ENCODE measurements around the gene BRAT1. TPM values are rescaled to one million over a fixed set of nuclear protein-coding genes. Genes with fewer than 3 reads are reported as not detected.
A peak's percentile ranks its signal among the peaks of the same experiment; 100 is the strongest.

The BRAT1 gene
- total RNA-seq, 1 experiment from 2014 or later, result 86.4 TPM

DNA sequence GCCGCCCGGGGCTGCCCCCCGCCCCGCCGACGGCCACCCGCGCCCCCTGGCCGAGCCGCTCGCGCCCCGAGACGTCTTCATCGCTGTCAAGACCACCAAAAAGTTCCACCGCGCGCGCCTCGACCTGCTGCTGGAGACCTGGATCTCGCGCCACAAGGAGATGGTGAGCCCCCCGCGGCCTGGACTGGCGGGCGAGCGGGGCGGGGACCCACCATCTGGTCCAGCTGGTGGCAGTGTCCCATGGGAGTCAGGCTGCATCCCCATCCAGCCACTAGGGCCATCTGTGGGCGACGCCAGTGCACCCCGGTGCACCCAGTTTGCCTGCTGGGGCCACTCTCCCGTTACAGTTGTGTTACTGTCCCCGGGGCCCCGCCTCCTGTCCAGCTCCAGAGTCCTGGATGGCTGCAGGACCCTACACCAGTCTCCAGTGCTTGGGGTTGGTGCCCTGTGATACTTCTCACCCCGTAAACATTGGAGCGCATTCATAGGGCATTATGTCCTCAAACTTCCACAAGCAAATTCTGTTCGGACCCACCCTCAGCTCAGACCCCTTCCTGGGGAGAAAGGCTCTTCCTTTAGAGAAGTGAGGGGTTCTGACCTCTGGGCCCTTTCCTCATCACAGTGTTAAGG is 35.1 kb downstream of the BRAT1 start:
- Histone ChIP-seq H3K4me3 (ENCODE audit: insufficient read depth, low read depth, low read length) (peak overlapping the region; percentile 51), H3K36me3 (replicated peaks; ENCODE audit: control insufficient read depth, insufficient read depth, low read length) (no peaks in the 10 kb centered on the region), H3K27me3 (ENCODE audit: control insufficient read depth, insufficient read depth, low read length) (peaks cover 20% of the 10 kb centered on the region)
- peak; percentile 82 for DNase-seq

DNA sequence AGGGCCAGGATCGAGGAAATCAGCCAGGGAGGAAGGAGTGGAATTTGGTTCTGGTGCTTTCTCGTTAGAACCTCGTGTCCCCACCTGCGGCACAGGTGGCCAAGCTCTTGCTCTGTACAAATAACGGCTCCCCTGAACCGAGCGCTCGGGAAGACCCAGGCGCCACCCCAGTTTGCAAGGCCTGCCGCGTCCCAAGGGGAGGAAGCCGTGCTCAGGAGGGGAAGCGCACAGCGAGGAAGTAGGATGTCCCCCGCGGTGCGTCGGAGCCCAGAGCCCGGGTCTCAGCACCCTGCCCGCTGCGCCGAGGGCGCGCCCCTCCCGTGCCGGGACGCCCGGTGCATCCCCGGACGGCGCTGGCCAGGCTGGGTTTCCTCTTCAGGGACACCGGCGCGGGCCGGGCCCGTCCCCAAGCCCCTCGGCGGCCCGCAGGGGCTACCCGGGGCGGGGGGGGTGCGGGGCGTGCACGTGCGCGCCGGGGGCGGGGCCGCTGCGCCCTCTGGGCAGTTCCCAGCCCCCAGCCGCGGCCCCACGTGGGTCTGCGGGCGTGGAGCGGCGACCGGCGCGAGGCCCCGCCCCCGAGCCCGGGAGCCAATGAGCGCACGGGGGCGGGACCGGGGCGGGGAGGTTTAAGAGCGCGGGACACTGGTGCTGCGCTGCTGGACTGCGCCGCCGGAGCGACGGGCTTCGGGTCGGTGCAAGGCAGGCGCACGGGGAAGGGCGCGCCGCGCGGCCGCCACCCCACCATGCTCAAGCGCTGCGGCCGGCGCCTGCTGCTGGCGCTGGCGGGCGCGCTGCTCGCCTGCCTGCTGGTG is 36.0 kb downstream of the BRAT1 start, which contains the start of gene LFNG:
TSS of gene LFNG (plus strand) at position 656 of the 812 bp plus-strand sequence. CDS start at position 744, 88 bp downstream.
- H3K36me3 ChIP-seq (replicated peaks; ENCODE audit: control insufficient read depth, insufficient read depth, low read length), result no peaks in the 10 kb centered on the region
- H3K27me3 ChIP-seq (ENCODE audit: control insufficient read depth, insufficient read depth, low read length), result peaks cover 20% of the 10 kb centered on the region
- peak within 1 kb of the TSS; percentile 63 for H3K4me3 ChIP-seq (ENCODE audit: insufficient read depth, low read depth, low read length)
- peak; percentile 100 for DNase-seq

DNA sequence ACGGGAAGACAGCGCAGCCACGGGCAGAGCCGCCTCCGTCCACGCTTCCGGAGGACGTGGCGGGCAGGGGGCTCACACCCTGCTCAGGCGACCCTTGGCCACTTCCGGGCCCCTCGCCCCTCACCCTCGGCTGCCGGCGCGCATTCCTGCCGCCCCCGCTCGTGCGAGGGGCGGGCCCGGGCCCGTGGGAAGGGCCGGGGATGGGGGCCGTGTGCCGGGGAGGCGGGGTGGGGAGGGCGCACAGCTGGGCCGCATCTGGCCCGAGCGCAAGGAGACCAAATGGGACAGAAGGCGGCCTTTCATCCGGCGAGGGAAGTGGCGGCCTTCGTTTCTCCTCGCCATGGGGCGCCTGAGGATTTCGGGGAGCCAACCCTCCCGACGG is 36.6 kb downstream of the BRAT1 start:
- no peaks in the 10 kb centered on the region for H3K36me3 ChIP-seq (replicated peaks; ENCODE audit: control insufficient read depth, insufficient read depth, low read length)
- peak; percentile 86 for DNase-seq
- peak overlapping the region; percentile 63 for H3K4me3 ChIP-seq (ENCODE audit: insufficient read depth, low read depth, low read length)
- peaks cover 20% of the 10 kb centered on the region for H3K27me3 ChIP-seq (ENCODE audit: control insufficient read depth, insufficient read depth, low read length)

DNA sequence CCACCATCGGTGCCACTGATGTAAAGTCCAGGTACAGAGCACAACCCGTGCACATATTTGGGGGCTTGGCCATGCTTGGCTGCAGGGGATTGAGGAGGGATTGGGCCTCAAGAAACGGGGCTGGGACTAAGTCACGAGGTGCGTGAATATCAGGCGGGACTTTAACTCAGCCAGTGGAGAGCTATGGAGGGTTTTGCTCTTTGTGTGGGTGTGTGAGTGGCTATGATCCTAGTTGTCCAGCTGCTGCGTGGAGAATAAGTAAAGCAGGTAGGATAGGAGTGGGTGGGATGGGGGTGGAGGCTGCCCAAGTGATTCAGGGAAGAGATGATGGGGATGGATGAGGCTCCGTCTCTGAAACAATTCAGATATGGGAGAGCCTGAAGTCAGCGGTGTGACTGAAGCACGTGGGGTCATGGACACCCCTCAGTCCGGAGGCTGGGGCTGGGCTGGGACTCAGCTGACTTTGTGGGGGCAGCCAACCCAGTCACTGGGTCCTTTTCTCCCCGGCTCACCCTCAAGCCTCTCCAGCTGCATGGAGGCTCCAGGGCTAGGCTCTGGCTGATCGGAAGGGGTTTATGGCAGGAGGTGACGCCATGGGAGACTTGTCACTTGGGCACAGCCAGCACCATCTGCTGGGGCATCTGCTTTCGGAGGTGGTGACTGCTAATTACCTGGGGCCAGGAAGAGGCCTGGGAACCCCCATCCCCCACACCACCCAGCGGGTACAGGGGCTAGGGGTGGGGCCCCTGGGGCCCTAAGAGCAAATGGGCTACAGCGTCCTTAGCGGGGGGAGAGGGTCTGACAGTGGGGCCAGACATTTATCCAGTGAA is 37.4 kb downstream of the BRAT1 start:
- H3K4me3 ChIP-seq (ENCODE audit: insufficient read depth, low read depth, low read length), result no peak overlapping the region
- peak; percentile 74 for DNase-seq
- H3K27me3 ChIP-seq (ENCODE audit: control insufficient read depth, insufficient read depth, low read length), result peaks cover 20% of the 10 kb centered on the region
- no peaks in the 10 kb centered on the region for H3K36me3 ChIP-seq (replicated peaks; ENCODE audit: control insufficient read depth, insufficient read depth, low read length)

DNA sequence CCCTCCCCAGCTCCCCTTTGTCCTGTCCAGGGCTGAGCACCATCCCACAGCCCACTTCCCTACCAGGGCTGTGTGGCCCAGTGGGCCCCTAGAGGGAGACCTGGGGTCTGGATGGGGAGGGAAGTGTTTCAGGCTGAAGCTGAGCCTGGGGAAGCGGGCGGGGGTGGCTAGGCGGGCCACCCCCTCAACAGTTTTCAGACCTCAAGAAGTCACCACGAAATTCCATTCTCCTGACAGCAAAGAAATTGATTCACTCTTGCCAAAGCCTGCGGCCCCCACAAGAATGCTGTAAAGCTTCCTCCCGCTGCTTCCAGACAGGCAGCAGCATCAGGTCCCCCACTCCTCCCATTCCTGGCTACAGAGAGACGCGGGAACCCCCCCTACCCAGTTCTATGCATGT is 38.3 kb downstream of the BRAT1 start:
- Histone ChIP-seq H3K36me3 (replicated peaks; ENCODE audit: control insufficient read depth, insufficient read depth, low read length) (no peaks in the 10 kb centered on the region), H3K27me3 (ENCODE audit: control insufficient read depth, insufficient read depth, low read length) (peaks cover 20% of the 10 kb centered on the region), H3K4me3 (ENCODE audit: insufficient read depth, low read depth, low read length) (no peak overlapping the region)
- DNase-seq, result peak; percentile 83

DNA sequence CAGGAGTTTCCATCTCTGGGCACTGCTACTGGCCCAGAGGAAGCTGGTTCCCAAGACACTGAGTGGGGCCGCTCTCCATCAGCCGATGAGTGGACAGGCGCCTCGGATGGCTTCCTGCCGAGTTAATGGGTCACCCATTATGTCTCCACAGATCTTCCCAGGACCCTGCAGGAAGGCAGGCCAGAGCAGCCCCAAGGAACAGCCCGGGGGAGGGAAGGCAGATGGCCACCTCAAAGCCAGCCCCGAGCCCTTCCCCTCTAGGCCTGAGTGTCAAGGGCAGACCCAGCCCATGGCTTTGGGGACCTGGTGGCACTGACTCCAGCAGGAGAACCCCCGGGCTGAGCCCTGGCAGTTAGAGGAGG is 39.1 kb downstream of the BRAT1 start:
- Histone ChIP-seq H3K36me3 (replicated peaks; ENCODE audit: control insufficient read depth, insufficient read depth, low read length) (no peaks in the 10 kb centered on the region), H3K27me3 (ENCODE audit: control insufficient read depth, insufficient read depth, low read length) (peaks cover 20% of the 10 kb centered on the region), H3K4me3 (ENCODE audit: insufficient read depth, low read depth, low read length) (no peak overlapping the region)
- no peak for DNase-seq

DNA sequence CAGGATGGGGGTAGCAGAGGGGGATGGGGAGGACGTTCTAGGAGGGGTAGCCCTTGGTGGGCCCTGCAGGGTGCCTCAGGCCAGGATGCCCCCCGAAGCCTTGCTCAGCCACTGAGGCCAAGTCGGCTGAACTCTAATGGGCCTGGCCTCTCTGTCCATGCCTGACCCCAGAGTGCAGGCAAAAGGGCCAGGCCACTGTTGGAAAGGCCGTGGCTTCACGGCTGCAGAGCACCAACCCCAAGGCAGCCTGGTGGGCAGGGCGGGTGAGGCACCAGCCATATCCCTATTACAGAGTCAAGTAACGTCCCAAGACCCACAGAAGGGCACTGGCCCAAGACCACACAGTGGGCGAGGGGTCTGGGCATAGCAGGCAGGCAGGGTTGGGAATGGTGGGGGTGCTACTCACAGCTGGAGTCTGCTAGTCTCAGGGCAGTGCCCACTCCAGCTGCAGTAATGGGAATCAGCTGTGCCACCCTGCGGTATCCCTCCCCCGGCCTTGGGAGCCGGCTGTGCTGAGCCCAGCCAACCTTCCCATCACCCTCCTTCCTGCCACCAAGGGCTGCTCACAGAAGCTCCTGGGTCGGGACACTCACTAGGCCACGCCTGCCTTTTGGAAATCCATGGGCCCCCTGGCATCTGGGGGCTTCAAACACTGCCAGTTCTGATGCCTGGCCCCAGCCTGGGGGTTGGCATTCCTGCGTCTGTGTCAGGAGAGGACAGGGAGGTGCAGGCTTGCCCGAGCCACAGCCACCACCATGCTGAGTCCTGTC is 39.7 kb downstream of the BRAT1 start:
- peaks cover 16% of the 10 kb centered on the region for H3K27me3 ChIP-seq (ENCODE audit: control insufficient read depth, insufficient read depth, low read length)
- no peak for DNase-seq

DNA sequence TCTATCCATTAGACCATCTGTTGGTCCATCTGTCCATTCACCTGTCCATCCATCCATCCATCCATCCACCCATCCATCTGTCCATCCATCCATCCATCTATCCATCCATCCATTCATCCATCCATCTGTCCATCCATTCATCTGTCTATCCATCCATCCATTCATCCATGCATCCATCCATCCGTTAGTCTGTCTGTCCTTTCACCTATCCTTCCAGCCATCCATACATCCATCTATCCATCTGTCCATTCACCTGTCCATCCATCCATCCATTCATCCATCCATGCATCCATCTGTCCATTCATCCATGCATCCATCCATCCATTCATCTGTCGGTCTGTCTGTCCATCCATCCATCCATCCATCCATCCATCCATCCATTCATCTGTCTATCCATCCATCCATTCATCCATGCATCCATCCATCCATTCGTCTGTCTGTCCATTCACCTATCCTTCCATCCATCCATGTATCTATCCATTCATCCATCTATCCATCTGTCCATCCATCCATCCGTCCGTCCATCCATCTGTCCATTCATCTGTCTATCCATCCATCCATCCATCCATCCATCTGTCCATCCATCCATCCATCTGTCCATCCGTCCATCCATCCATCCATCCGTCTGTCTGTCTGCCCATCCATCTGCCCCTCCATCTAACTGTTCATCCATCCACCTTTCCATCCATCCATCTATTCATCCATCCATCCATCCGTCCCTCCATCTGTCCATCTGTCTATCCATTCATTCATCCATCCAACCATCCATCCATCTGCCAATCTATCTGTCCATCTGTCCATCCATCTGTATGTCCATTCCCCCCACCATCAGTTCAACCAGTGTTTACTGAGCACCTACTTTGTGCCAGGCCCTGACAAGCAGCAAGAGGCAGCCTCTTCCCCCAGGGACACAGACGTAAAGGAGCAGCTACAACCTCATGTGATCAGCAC is 40.6 kb downstream of the BRAT1 start:
- Histone ChIP-seq H3K36me3 (replicated peaks; ENCODE audit: control insufficient read depth, insufficient read depth, low read length) (no peaks in the 10 kb centered on the region), H3K27me3 (ENCODE audit: control insufficient read depth, insufficient read depth, low read length) (peaks cover 10% of the 10 kb centered on the region), H3K4me3 (ENCODE audit: insufficient read depth, low read depth, low read length) (no peak overlapping the region)
- no peak for DNase-seq

More for the DNA sequence above, 39.7 kb downstream of the BRAT1 start:
- H3K36me3 ChIP-seq (replicated peaks; ENCODE audit: control insufficient read depth, insufficient read depth, low read length), result no peaks in the 10 kb centered on the region
- no peak overlapping the region for H3K4me3 ChIP-seq (ENCODE audit: insufficient read depth, low read depth, low read length)

DNA sequence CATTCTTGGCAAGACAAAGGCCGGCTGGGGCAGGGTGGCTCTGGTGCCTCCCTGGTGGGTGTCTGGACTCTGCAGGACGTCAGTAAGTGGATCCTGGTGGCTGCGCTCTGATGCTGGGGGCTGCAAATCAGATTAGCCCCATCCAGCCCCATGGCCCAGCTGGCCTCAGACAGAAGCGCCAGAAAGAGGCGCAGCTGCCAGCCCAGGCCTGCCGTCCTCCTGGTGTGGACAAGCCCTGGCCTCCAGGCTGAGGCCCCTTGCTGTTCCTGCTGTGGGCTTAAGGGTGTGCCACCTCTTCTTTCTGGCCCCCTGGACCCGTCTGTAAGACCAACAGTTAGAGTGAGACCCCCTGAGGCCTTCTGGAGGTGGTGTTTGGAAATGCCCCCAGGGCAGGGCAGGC is 41.6 kb downstream of the BRAT1 start:
- H3K36me3 ChIP-seq (replicated peaks; ENCODE audit: control insufficient read depth, insufficient read depth, low read length), result no peaks in the 10 kb centered on the region
- no peak for DNase-seq
- H3K4me3 ChIP-seq (ENCODE audit: insufficient read depth, low read depth, low read length), result no peak overlapping the region
- peaks cover 6% of the 10 kb centered on the region for H3K27me3 ChIP-seq (ENCODE audit: control insufficient read depth, insufficient read depth, low read length)

DNA sequence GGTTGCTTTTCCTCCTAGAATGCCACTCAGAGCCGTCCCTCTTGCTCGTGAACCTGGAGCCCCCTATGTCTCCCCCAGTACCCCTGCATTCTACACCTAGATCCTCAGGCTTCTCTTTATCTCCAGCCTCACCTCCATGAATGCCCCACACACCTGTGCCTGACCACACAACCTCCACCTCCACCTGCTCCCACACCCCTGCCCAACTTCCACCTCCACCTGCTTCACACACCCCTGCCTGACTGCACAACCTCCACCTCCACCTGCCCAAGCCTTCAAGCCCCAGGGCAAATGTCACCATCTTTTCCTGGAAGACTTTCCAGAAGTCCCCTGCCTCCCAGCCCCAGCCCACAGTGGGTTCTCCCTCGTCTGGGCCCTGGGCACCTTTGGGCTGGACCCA is 42.6 kb downstream of the BRAT1 start:
- DNase-seq, result no peak
- Histone ChIP-seq H3K27me3 (ENCODE audit: control insufficient read depth, insufficient read depth, low read length) (no peaks in the 10 kb centered on the region), H3K36me3 (replicated peaks; ENCODE audit: control insufficient read depth, insufficient read depth, low read length) (no peaks in the 10 kb centered on the region), H3K4me3 (ENCODE audit: insufficient read depth, low read depth, low read length) (no peak overlapping the region)

DNA sequence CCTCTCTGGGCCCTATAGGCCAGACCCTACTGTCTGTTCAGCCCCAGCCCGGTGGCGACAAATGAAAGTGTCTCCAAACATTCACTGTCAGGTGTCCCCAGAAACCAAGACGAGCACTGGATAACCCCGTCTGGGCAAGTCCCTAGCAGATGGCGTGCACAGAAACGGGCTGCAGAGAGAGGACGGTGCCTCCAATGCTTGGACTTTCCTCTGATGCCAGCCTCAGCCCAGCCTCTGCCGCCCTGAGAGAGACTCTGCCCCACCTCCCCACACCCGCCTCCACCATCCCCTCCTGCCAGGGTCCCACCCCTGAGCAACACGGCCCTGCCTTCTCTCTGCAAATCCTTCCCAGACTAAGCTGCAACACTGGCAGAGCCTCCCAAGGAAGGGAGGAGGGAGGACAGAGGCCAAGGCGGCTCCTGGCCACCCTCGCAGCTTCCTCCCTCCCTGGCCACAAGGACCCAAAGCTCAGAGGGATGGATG is 43.1 kb downstream of the BRAT1 start:
- DNase-seq, result no peak
- Histone ChIP-seq H3K36me3 (replicated peaks; ENCODE audit: control insufficient read depth, insufficient read depth, low read length) (no peaks in the 10 kb centered on the region), H3K4me3 (ENCODE audit: insufficient read depth, low read depth, low read length) (no peak overlapping the region), H3K27me3 (ENCODE audit: control insufficient read depth, insufficient read depth, low read length) (no peaks in the 10 kb centered on the region)

DNA sequence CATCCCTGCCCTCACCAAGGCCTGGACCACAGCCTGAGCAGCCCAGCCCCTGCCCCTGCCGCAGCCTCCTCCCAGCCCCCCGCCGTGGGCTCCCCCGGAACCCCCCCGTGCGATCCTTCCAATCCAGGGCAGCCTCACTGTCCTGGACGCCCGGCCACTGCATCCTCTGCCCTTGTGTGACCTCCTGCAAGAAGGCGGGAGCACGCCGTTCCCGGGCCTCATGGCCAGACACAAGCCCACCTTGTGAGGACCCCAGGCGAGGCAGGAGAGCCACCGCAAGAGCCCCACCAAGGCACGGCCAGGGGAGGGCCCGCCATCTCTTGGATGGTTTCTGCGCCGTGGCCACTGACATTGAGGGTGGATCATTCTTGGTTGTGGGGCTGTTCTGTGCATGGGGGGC is 43.6 kb downstream of the BRAT1 start:
- H3K36me3 ChIP-seq (replicated peaks; ENCODE audit: control insufficient read depth, insufficient read depth, low read length), result no peaks in the 10 kb centered on the region
- no peak for DNase-seq

More for the DNA sequence above, 43.6 kb downstream of the BRAT1 start:
- no peaks in the 10 kb centered on the region for H3K27me3 ChIP-seq (ENCODE audit: control insufficient read depth, insufficient read depth, low read length)
- no peak overlapping the region for H3K4me3 ChIP-seq (ENCODE audit: insufficient read depth, low read depth, low read length)
